C4-2B (cell line): Measurements from ENCODE around the gene SPATA18.

Source experiments
- CTCF ChIP-seq: fragments of 450-650 bp; conservative IDR thresholded peaks from 2 replicates; pipeline ENCODE4 v1.5.1; 2017; ENCODE audit warnings: mild to moderate bottlenecking
- ZFX ChIP-seq: fragments of 450-650 bp; IDR thresholded peaks from 2 replicates; pipeline ENCODE4 v1.6.1; 2017

DNA sequence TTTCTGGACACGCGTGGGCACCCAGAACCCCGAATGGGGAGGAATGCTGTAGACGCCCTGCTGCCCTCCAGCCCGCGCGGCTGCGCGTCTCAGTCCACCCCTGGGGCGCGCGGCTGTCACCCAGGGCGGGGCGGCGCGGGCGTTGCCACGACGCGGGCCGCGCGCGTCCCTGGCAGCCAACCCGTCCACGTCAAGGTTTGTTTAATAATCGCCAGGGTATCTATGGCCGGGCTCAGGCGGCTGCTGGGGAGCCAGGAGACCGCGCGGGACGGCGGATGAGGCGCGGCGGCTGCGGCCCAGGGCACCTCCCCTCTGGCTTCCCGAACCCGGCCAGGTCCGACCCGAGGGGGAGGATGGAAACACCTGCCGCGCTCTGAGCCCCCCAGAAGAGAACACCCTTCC, at the start of gene SPATA18:
- TF ChIP-seq CTCF (no peak), ZFX (no peak)
